ENCODE measurements around the gene KDELR1. TPM values are rescaled to one million over a fixed set of nuclear protein-coding genes. Genes with fewer than 3 reads are reported as not detected.

Gene KDELR1
- total and polyA plus RNA-seq, 2 experiments from 2014 or later: 159 to 186 TPM

DNA sequence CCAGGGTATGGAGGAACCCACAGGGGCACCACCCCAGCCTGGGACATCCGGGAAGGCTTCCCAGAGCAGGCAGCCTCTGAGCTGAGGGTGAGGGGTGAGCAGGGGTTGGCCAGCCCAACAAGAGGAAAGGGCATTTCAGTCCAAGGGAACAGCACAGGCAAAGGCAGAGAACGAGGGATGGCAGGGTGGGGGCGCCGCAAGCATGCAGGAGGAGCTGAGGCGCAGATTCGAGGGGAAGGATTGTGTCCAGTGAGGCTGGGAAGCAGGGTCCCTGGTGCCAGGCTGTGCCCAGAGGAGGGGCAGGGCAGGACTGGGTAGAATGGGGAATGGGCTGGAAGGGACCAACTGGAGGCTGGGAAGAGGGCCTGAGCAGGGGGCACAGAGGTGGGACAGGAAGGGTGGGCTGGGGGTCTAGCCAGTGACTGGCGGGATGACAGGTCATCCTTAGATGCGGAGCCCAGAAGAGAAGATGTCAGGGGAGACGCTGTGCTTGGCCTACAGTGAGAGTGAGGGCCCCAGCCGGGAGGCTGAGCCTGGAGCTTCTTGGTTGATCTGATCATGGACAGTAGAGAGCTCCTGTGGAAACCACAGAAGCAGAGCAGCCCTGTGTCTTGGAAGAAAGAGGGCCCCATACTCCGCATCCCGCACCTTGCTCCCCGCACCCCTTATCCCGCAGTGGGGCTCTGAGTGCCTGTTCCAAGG lies 52.4 kb downstream of the KDELR1 start:
- Histone ChIP-seq H3K9me3 (ENCODE audit: low read depth) (no peaks in the 10 kb centered on the region), H3K4me1 (ENCODE audit: low read depth) (no peaks in the 10 kb centered on the region), H3K36me3 (no peaks in the 10 kb centered on the region), H3K27me3 (no peaks in the 10 kb centered on the region), H3K27ac (no peak overlapping the region), H3K4me3 (no peak overlapping the region)
- TF ChIP-seq, protein P1, sequence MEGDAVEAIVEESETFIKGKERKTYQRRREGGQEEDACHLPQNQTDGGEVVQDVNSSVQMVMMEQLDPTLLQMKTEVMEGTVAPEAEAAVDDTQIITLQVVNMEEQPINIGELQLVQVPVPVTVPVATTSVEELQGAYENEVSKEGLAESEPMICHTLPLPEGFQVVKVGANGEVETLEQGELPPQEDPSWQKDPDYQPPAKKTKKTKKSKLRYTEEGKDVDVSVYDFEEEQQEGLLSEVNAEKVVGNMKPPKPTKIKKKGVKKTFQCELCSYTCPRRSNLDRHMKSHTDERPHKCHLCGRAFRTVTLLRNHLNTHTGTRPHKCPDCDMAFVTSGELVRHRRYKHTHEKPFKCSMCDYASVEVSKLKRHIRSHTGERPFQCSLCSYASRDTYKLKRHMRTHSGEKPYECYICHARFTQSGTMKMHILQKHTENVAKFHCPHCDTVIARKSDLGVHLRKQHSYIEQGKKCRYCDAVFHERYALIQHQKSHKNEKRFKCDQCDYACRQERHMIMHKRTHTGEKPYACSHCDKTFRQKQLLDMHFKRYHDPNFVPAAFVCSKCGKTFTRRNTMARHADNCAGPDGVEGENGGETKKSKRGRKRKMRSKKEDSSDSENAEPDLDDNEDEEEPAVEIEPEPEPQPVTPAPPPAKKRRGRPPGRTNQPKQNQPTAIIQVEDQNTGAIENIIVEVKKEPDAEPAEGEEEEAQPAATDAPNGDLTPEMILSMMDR (IDR thresholded peaks at IDR 0.05; ENCODE audit: low read depth, low read length): no peak
- no peak for DNase-seq (ENCODE audit: low read depth in 1 of 2, low spot score in 1 of 2)

DNA sequence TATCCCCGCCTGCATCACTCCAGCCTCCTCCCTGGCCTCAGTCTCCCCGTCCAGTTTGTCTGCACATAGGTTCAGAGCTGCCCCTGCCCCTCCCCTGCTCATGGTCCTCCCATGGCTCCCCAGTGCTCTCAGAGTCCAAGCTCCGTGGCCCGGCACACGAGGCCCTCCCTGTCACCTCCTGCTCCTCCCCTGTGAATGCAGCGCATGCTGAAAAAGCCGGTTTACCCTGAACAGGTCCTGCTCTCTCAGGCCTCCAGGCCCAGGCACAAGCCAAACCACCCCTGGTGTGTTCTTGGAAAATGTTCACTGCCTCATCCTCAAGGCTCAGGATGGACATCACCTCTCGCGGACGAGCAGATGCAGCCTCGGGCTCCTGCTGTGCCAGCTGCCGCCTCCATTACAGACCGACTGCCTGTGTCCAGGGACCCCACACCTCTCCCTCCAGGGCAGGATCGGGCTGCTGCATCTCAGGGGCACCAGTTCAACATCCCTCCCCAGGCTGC lies 53.0 kb downstream of the KDELR1 start:
- H3K9me3 ChIP-seq (ENCODE audit: low read depth): no peaks in the 10 kb centered on the region
- no peaks in the 10 kb centered on the region for H3K36me3 ChIP-seq
- DNase-seq (ENCODE audit: low read depth in 1 of 2, low spot score in 1 of 2): no peak
- H3K4me1 ChIP-seq (ENCODE audit: low read depth): no peaks in the 10 kb centered on the region
- H3K4me3 ChIP-seq: no peak overlapping the region
- TF ChIP-seq, protein P1 (IDR thresholded peaks at IDR 0.05; ENCODE audit: low read depth, low read length): no peak
- no peaks in the 10 kb centered on the region for H3K27me3 ChIP-seq
- no peak overlapping the region for H3K27ac ChIP-seq

DNA sequence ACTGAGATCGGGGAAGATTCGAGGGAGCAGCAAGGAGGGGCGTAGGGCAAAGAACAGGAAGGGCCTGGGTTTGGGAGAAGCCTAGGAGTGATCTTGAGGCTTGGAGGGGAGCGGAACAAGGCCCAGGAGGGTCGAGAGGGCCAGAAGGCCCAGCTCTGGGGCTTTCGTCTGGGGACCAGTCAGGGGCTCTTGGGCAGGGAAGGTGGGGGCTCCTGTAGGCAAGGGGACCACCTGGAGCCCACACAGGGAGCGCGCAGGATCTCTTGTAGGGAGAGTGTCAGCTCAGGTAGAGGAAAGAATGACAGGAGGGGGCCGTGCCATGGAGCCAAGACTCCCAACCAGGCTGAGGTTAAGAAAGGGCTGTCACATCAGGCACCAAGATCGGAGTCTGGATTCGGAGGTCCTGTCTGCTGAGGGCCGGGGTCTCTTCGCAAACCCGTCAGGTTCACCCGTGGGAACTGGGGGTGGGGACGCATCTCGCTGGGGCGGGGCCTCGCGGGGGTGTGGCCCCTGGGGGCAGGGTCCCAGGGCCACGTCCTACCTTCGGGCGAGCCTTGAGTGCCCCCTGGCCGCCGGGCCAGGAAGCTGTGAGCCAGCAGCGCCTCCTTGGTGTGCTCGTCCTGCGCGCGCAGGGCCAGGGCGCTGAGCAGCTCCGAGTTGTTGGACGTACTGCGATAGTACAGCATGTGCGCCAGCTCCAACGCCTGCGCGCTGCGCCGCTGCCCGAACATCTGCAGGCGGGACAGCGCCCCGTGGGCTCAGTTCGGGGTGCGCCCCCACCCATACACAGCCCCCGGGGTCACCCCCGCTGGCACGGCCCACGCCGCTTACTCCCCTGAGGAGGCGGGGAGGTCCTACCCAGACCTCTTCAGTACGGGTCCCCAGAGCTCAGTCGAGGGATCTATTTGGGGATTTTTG lies 57.6 kb downstream of the KDELR1 start:
- peak; percentile 93 to 96 for DNase-seq (ENCODE audit: low read depth in 1 of 2, low spot score in 1 of 2)
- Histone ChIP-seq H3K27me3 (no peaks in the 10 kb centered on the region), H3K4me1 (ENCODE audit: low read depth) (peaks cover 7% of the 10 kb centered on the region), H3K9me3 (ENCODE audit: low read depth) (no peaks in the 10 kb centered on the region), H3K36me3 (no peaks in the 10 kb centered on the region), H3K27ac (peak overlapping the region; percentile 86), H3K4me3 (peak overlapping the region; percentile 27)
- TF ChIP-seq, protein P1 (IDR thresholded peaks at IDR 0.05; ENCODE audit: low read depth, low read length): peak; percentile 78

DNA sequence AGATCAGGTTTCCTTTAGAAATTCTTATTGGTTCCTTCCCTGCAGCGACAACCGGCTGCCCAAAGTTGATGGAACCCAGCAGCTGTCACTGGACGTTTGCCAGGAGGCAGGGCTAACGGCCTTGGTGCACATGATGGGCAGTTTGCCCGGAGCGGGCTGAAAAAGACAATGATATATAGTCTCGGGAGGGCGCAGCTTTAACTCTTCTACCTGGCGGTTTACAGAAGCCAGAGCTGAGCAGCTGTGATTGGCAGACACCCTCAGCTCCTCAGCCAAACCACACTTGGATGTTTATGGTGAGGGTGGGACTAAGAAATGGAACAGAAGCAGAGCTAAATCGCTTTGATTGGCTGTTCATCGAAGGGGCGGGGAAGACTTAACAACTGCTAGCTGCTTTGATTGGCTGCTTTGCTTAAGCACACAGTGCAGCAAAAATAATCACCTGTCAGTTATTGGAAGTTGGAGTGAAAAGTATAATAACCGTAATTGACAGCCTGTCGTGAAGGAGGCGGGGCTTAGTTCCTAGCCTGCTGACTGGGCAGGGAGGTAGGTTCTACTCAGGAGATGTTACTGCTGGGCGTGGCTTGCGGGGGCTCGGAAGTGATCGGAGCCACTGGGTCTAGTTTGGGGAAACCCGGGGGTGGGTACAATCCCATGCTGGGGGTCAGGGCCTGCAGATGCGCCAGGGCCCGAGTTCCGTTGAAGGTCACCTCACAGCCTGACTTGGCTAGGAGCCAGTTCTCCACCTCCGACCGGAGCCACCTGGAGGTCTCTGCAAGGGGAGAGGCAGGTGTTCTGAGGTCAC lies 58.5 kb downstream of the KDELR1 start:
- Histone ChIP-seq H3K4me1 (ENCODE audit: low read depth) (peaks cover 7% of the 10 kb centered on the region), H3K27ac (peak overlapping the region; percentile 86), H3K4me3 (peak overlapping the region; percentile 26), H3K27me3 (no peaks in the 10 kb centered on the region), H3K9me3 (ENCODE audit: low read depth) (no peaks in the 10 kb centered on the region), H3K36me3 (no peaks in the 10 kb centered on the region)
- TF ChIP-seq, protein P1 (IDR thresholded peaks at IDR 0.05; ENCODE audit: low read depth, low read length): no peak
- peak; percentile 97 to 98 for DNase-seq (ENCODE audit: low read depth in 1 of 2, low spot score in 1 of 2)

Other genes with a start within 250 kb of the KDELR1 start
- 42.0 and 52.5 TPM in 2 replicates for gene LIG1, start 221.2 kb downstream of the KDELR1 start, total RNA-seq
- 53.3 and 57.2 TPM in 2 replicates for gene LIG1, start 221.2 kb downstream of the KDELR1 start, polyA plus RNA-seq
- gene ZSWIM9, start 220.9 kb downstream of the KDELR1 start, total RNA-seq: 7.0 and 7.8 TPM in 2 replicates
- gene ZSWIM9, start 220.9 kb downstream of the KDELR1 start, polyA plus RNA-seq: 1.5 and 2.0 TPM in 2 replicates
- gene CARD8, start 135.6 kb downstream of the KDELR1 start, total RNA-seq: 27.3 and 57.6 TPM in 2 replicates
- gene CARD8, start 135.6 kb downstream of the KDELR1 start, polyA plus RNA-seq: 19.1 and 30.4 TPM in 2 replicates
- 4.0 and 5.9 TPM in 2 replicates for gene ZNF114, start 121.5 kb downstream of the KDELR1 start, total RNA-seq
- gene ZNF114, start 121.5 kb downstream of the KDELR1 start, polyA plus RNA-seq: 4.9 and 6.2 TPM in 2 replicates
- gene EMP3, start 66.0 kb downstream of the KDELR1 start, total RNA-seq: 32.5 and 39.8 TPM in 2 replicates
- 148 and 160 TPM in 2 replicates for gene EMP3, start 66.0 kb downstream of the KDELR1 start, polyA plus RNA-seq
- gene TMEM143, start 27.6 kb downstream of the KDELR1 start, total RNA-seq: 17.9 and 29.8 TPM in 2 replicates
- 38.5 and 68.5 TPM in 2 replicates for gene TMEM143, start 27.6 kb downstream of the KDELR1 start, polyA plus RNA-seq
- gene SYNGR4, start 27.2 kb downstream of the KDELR1 start, total RNA-seq: 0.57 TPM in 1 of 2 replicates, not detected in the other
- gene SYNGR4, start 27.2 kb downstream of the KDELR1 start, polyA plus RNA-seq: not detected in 2 replicates
- 2.7 and 3.2 TPM in 2 replicates for gene GRIN2D, start 2.1 kb upstream of the KDELR1 start, total RNA-seq
- gene GRIN2D, start 2.1 kb upstream of the KDELR1 start, polyA plus RNA-seq: 3.5 and 3.9 TPM in 2 replicates
- gene GRWD1, start 54.4 kb upstream of the KDELR1 start, total RNA-seq: 24.2 and 36.5 TPM in 2 replicates
- gene GRWD1, start 54.4 kb upstream of the KDELR1 start, polyA plus RNA-seq: 36.3 and 38.6 TPM in 2 replicates
- 0.56 and 1.7 TPM in 2 replicates for gene KCNJ14, start 64.0 kb upstream of the KDELR1 start, total RNA-seq
- gene KCNJ14, start 64.0 kb upstream of the KDELR1 start, polyA plus RNA-seq: 0.61 and 1.5 TPM in 2 replicates
- gene CYTH2, start 77.8 kb upstream of the KDELR1 start, total RNA-seq: 179 and 211 TPM in 2 replicates
- 103 and 138 TPM in 2 replicates for gene CYTH2, start 77.8 kb upstream of the KDELR1 start, polyA plus RNA-seq
- 3.0 and 7.4 TPM in 2 replicates for gene LMTK3, start 120.3 kb upstream of the KDELR1 start, total RNA-seq
- 1.1 and 2.2 TPM in 2 replicates for gene LMTK3, start 120.3 kb upstream of the KDELR1 start, polyA plus RNA-seq
- not detected in 2 replicates for gene SULT2B1, start 160.6 kb upstream of the KDELR1 start, total RNA-seq
- 0.20 and 0.85 TPM in 2 replicates for gene SULT2B1, start 160.6 kb upstream of the KDELR1 start, polyA plus RNA-seq
- gene SPACA4, start 215.2 kb upstream of the KDELR1 start, total RNA-seq: not detected in 2 replicates
- gene SPACA4, start 215.2 kb upstream of the KDELR1 start, polyA plus RNA-seq: not detected in 2 replicates
- gene FAM83E, start 223.5 kb upstream of the KDELR1 start, total RNA-seq: 0.60 and 1.6 TPM in 2 replicates
- not detected in 2 replicates for gene FAM83E, start 223.5 kb upstream of the KDELR1 start, polyA plus RNA-seq
- gene RPL18, start 227.6 kb upstream of the KDELR1 start, total RNA-seq: 3,285 and 3,429 TPM in 2 replicates
- gene RPL18, start 227.6 kb upstream of the KDELR1 start, polyA plus RNA-seq: 692 and 838 TPM in 2 replicates
- 21.3 and 22.5 TPM in 2 replicates for gene SPHK2, start 228.0 kb upstream of the KDELR1 start, total RNA-seq
- gene SPHK2, start 228.0 kb upstream of the KDELR1 start, polyA plus RNA-seq: 18.5 and 25.3 TPM in 2 replicates
- 16.0 and 30.0 TPM in 2 replicates for gene DBP, start 245.8 kb upstream of the KDELR1 start, total RNA-seq
- gene DBP, start 245.8 kb upstream of the KDELR1 start, polyA plus RNA-seq: 23.3 and 41.6 TPM in 2 replicates